ENCODE results near the gene JOSD2.

The JOSD2 gene

GRCh38 chr19:50513746-50514345 lies 2.9 kb upstream of the JOSD2 start, which contains the start of gene ASPDH:
ASPDH (minus strand) TSS chr19:50513913; CDS start chr19:50513823, 90 bp downstream.
- Mint-ChIP-seq H3K27ac (peak within 1 kb of the TSS; percentile 64 to 80 (median 78)), H3K27me3 (ENCODE audit: low read depth) (no peaks in the 10 kb centered on the region), H3K9me3 (no peaks in the 10 kb centered on the region), H3K36me3 (ENCODE audit: low read depth) (peaks cover 5% of the 10 kb centered on the region), H3K4me3 (peak within 1 kb of the TSS; percentile 63 to 74 (median 74)), H3K4me1 (peaks cover 24% of the 10 kb centered on the region)
- TF ChIP-seq, protein P1, sequence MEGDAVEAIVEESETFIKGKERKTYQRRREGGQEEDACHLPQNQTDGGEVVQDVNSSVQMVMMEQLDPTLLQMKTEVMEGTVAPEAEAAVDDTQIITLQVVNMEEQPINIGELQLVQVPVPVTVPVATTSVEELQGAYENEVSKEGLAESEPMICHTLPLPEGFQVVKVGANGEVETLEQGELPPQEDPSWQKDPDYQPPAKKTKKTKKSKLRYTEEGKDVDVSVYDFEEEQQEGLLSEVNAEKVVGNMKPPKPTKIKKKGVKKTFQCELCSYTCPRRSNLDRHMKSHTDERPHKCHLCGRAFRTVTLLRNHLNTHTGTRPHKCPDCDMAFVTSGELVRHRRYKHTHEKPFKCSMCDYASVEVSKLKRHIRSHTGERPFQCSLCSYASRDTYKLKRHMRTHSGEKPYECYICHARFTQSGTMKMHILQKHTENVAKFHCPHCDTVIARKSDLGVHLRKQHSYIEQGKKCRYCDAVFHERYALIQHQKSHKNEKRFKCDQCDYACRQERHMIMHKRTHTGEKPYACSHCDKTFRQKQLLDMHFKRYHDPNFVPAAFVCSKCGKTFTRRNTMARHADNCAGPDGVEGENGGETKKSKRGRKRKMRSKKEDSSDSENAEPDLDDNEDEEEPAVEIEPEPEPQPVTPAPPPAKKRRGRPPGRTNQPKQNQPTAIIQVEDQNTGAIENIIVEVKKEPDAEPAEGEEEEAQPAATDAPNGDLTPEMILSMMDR (IDR thresholded peaks at IDR 0.05; ENCODE audit: unreplicated experiment in 3 of 3) = no peak

- peaks cover 30% of the 10 kb centered on the region for H3K4me1 Mint-ChIP-seq
- TF ChIP-seq, protein P1 (IDR thresholded peaks at IDR 0.05; ENCODE audit: unreplicated experiment in 3 of 3) = no peak
- H3K27ac Mint-ChIP-seq = peak overlapping the region in 2 of 3 experiments; percentile 78 to 80
- H3K9me3 Mint-ChIP-seq = no peaks in the 10 kb centered on the region
- peak overlapping the region; percentile 63 to 74 (median 74) for H3K4me3 Mint-ChIP-seq
- no peaks in the 10 kb centered on the region for H3K27me3 Mint-ChIP-seq (ENCODE audit: low read depth)
- H3K36me3 Mint-ChIP-seq (ENCODE audit: low read depth) = no peaks in the 10 kb centered on the region
Measured at GRCh38 chr19:50512999-50513745, 2.2 kb upstream of the JOSD2 start.

GRCh38 chr19:50512112-50512998 lies 1.4 kb upstream of the JOSD2 start:
- Mint-ChIP-seq H3K4me3 (peak overlapping the region in 1 of 3 experiments; percentile 93), H3K27ac (peak overlapping the region; percentile 79 to 85 (median 83)), H3K27me3 (ENCODE audit: low read depth) (no peaks in the 10 kb centered on the region), H3K4me1 (peaks cover 35% of the 10 kb centered on the region), H3K9me3 (no peaks in the 10 kb centered on the region), H3K36me3 (ENCODE audit: low read depth) (no peaks in the 10 kb centered on the region)
- TF ChIP-seq, protein P1 (IDR thresholded peaks at IDR 0.05; ENCODE audit: unreplicated experiment in 3 of 3) = no peak

GRCh38 chr19:50510700-50511068 lies 307 bp downstream of the JOSD2 start:
- Mint-ChIP-seq H3K9me3 (no peaks in the 10 kb centered on the region), H3K27ac (peak overlapping the region; percentile 71 to 85 (median 83)), H3K4me1 (peaks cover 35% of the 10 kb centered on the region), H3K27me3 (ENCODE audit: low read depth) (no peaks in the 10 kb centered on the region), H3K36me3 (ENCODE audit: low read depth) (no peaks in the 10 kb centered on the region), H3K4me3 (peak overlapping the region; percentile 89 to 93 (median 91))
- TF ChIP-seq, protein P1 (IDR thresholded peaks at IDR 0.05; ENCODE audit: unreplicated experiment in 3 of 3) = no peak

- no peaks in the 10 kb centered on the region for H3K9me3 Mint-ChIP-seq
- no peaks in the 10 kb centered on the region for H3K27me3 Mint-ChIP-seq (ENCODE audit: low read depth)
Measured at GRCh38 chr19:50510121-50510670, 795 bp downstream of the JOSD2 start.

More at GRCh38 chr19:50510121-50510670, 795 bp downstream of the JOSD2 start:
- H3K36me3 Mint-ChIP-seq (ENCODE audit: low read depth) = no peaks in the 10 kb centered on the region
- TF ChIP-seq, protein P1 (IDR thresholded peaks at IDR 0.05; ENCODE audit: unreplicated experiment in 3 of 3) = no peak
- H3K4me1 Mint-ChIP-seq = peaks cover 35% of the 10 kb centered on the region
- H3K4me3 Mint-ChIP-seq = peak overlapping the region; percentile 89 to 93 (median 91)
- peak overlapping the region; percentile 71 to 85 (median 83) for H3K27ac Mint-ChIP-seq

Data from nephron (organoid).